Ascending aorta (tissue), 2 donors: ENCODE results near the gene PHLDA3. TPM values are rescaled to one million over a fixed set of nuclear protein-coding genes. Genes with fewer than 3 reads are reported as not detected.

Source experiments
- DNase-seq, 2 donors: peaks; one replicate each; pipeline ENCODE4 v3.0.0-alpha.2; 2019; ENCODE audit warnings: low spot score in 2 of 2
- H3K27ac ChIP-seq, 2 donors: fragments of 200-600 bp; sonication (generic); one replicate each; pipeline ENCODE4 v1.5.1; 2016 to 2017; ENCODE audit warnings: mild to moderate bottlenecking in 1 of 2
- H3K27me3 ChIP-seq: fragments of 200-600 bp; sonication (generic); one replicate; pipeline ENCODE4 v1.5.1; 2017
- H3K36me3 ChIP-seq, 2 donors: fragments of 200-600 bp; sonication (generic); one replicate each; pipeline ENCODE4 v1.5.1; 2016
- H3K4me1 ChIP-seq, 2 donors: fragments of 200-600 bp; sonication (generic); one replicate each; pipeline ENCODE4 v1.5.1; 2016 to 2017; ENCODE audit warnings: mild to moderate bottlenecking in 1 of 2
- H3K4me3 ChIP-seq, 2 donors: fragments of 200-600 bp; sonication (generic); one replicate each; pipeline ENCODE4 v1.5.1; 2016 to 2017; ENCODE audit warnings: mild to moderate bottlenecking in 1 of 2
- H3K9me3 ChIP-seq, 2 donors: fragments of 200-600 bp; sonication (generic); one replicate each; pipeline ENCODE4 v1.5.1; 2016
- intact Hi-C: fragments of 100-400 bp; cut with DNase I; formaldehyde crosslinking; loops from one replicate; pipeline ENCODE4 v1.15.1; 2023
- total RNA-seq: library from RNA; depleted of rRNA; stranded (reverse); fragments of >200 nt; gene quantifications from one replicate; pipeline ENCODE4 v1.1.0, GENCODE V29; 2016
- TF ChIP-seq, protein P1 (sequence below), 3 experiments: fragments of 200-600 bp in 2 of 3; fragments of 450-650 bp in 1 of 3; sonication (generic) in 2 of 3; IDR thresholded peaks; one replicate each; pipeline ENCODE4 v1.5.1; 2016 to 2019; ENCODE audit warnings: antibody characterized with exemption in 3 of 3, mild to moderate bottlenecking in 1 of 3, moderate library complexity in 1 of 3

PHLDA3 gene
- total RNA-seq, 1 donor from 2014 or later, result 111 TPM

DNA sequence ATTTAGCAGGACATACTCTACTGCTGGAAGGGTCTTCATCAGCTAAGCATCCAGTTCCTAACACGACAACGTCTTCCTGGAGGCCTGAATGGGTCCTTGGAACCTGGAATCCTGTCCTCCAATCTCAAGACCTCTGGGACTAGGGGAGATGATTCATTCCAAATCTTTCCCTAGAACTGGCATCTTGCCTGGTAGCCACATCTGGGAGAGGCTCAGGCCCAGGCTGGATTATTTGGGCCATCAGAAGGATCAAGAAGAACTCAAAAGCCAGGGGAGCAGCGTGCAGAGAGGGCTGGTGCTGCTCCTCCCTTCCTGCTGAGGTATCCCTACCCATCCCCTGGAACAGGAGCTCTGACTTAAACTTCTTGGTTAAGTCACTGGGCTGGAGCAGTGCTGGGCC, 2.8 kb upstream of the PHLDA3 start:
- DNase-seq, result peak in 1 of 2 donors; percentile 81
- no peaks in the 10 kb centered on the region for H3K9me3 ChIP-seq
- no peaks in the 10 kb centered on the region for H3K27me3 ChIP-seq
- H3K4me3 ChIP-seq, result no peak overlapping the region
- peak overlapping the region; percentile 19 to 56 for H3K27ac ChIP-seq
- intact Hi-C loops, result no loop called here
- H3K36me3 ChIP-seq, result no peaks in the 10 kb centered on the region
- peaks cover 0 to 12% of the 10 kb centered on the region in 2 donors for H3K4me1 ChIP-seq
- TF ChIP-seq, protein P1, sequence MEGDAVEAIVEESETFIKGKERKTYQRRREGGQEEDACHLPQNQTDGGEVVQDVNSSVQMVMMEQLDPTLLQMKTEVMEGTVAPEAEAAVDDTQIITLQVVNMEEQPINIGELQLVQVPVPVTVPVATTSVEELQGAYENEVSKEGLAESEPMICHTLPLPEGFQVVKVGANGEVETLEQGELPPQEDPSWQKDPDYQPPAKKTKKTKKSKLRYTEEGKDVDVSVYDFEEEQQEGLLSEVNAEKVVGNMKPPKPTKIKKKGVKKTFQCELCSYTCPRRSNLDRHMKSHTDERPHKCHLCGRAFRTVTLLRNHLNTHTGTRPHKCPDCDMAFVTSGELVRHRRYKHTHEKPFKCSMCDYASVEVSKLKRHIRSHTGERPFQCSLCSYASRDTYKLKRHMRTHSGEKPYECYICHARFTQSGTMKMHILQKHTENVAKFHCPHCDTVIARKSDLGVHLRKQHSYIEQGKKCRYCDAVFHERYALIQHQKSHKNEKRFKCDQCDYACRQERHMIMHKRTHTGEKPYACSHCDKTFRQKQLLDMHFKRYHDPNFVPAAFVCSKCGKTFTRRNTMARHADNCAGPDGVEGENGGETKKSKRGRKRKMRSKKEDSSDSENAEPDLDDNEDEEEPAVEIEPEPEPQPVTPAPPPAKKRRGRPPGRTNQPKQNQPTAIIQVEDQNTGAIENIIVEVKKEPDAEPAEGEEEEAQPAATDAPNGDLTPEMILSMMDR (IDR thresholded peaks at IDR 0.05), result no peak

DNA sequence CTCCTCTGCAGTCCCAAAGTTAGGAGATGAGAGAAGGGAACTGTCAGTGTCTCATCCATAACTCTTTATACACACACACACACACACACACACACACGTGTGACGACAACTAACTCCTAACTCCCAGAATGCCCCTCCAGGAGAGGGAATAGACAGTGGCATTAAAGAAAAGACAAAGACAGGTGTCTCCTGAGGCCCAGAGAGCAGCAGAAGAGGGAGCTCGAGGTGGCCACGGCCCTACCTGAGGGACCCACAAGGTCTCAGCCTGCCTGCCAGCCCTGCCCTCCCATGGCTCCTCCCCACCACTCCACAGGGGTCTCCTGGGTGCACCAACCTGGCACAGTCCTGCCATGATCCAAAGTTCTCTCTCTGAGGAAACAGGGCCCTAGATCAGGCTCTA, 1.6 kb upstream of the PHLDA3 start:
- Histone ChIP-seq H3K9me3 (no peaks in the 10 kb centered on the region), H3K36me3 (peaks cover 4 to 5% of the 10 kb centered on the region in 2 donors), H3K4me3 (no peak overlapping the region), H3K27ac (peak overlapping the region; percentile 95 to 97), H3K27me3 (no peaks in the 10 kb centered on the region), H3K4me1 (peaks cover 0 to 18% of the 10 kb centered on the region in 2 donors)
- intact Hi-C loops, result no loop called here
- TF ChIP-seq, protein P1 (IDR thresholded peaks at IDR 0.05), result no peak
- no peak for DNase-seq

DNA sequence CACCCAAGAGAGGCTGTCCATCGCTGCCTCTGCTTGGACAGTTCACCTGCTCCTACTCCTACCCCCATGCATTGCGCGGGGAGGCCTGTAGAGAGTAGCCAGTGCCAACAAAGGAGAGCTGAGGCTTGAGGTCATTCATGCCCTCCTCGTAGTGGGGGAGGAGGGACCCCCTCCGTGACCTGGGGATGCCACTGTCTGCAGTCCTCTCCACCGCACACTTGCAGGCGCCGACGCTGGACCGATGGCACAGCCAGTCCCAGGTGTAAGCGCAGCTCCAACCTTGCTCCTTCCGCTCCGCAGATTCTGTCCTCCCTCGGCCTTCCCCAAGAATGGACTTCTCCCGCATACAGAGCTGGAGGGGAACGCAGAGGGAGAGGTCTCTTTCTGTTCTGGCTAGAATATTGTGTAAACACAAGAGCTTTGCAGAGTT, 672 bp upstream of the PHLDA3 start:
- no peak for DNase-seq
- no peaks in the 10 kb centered on the region for H3K9me3 ChIP-seq
- peaks cover 13 to 14% of the 10 kb centered on the region in 2 donors for H3K36me3 ChIP-seq
- TF ChIP-seq, protein P1 (IDR thresholded peaks at IDR 0.05), result no peak
- H3K27ac ChIP-seq, result peak overlapping the region; percentile 95 to 97
- H3K27me3 ChIP-seq, result no peaks in the 10 kb centered on the region
- peak overlapping the region; percentile 90 to 91 for H3K4me3 ChIP-seq
- intact Hi-C loops, result no loop called here
- peaks cover 0 to 20% of the 10 kb centered on the region in 2 donors for H3K4me1 ChIP-seq

DNA sequence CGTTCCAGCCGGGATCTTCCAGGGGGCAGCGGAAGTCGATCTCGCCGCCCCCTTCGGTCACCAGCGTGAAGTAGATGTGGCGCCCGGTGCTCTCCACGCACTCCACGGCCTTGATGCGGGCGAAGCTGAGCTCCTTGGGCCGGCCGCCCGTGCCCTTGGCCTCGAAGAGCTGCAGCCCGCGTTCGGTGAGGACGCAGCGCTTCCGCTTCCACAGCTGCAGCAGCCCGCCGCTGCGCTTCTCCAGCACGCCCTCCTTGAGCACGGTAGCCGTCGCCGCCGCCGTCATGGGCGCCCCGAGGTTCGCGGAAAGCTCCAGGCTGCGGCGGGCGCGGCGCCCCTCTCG, 516 bp downstream of the PHLDA3 start:
- DNase-seq, result no peak
- Histone ChIP-seq H3K27ac (peak overlapping the region; percentile 95 to 97), H3K9me3 (no peaks in the 10 kb centered on the region), H3K4me3 (peak overlapping the region; percentile 90 to 91), H3K27me3 (no peaks in the 10 kb centered on the region), H3K36me3 (peaks cover 16 to 22% of the 10 kb centered on the region in 2 donors), H3K4me1 (peaks cover 0 to 21% of the 10 kb centered on the region in 2 donors)
- intact Hi-C loops, result no loop called here
- TF ChIP-seq, protein P1 (IDR thresholded peaks at IDR 0.05), result no peak

DNA sequence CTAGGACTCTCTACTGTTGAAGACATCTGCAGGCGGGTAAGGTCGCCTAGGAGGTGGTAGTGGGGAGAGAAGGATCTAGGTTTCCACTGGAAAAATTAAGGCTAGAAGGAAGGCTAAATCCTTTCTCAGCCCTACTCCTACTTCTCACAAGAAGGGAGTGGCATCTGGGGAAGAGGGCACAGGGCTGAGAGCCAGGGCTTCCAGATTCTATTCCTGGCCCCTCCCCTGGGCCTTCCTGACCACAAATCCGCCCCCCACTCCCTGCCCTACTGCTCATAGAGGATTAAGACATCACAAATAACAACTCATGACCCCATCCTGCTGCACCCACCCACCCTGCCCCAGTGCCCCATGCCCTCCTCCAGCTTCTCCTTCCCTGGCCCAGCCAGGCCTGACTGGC, 2.5 kb downstream of the PHLDA3 start:
- TF ChIP-seq, protein P1 (IDR thresholded peaks at IDR 0.05), result no peak
- H3K27me3 ChIP-seq, result no peaks in the 10 kb centered on the region
- H3K4me1 ChIP-seq, result peaks cover 14 to 41% of the 10 kb centered on the region in 2 donors
- intact Hi-C loops, result no loop called here
- no peaks in the 10 kb centered on the region for H3K9me3 ChIP-seq
- DNase-seq, result no peak
- H3K4me3 ChIP-seq, result peak overlapping the region; percentile 90 to 91
- H3K27ac ChIP-seq, result peak overlapping the region; percentile 95 to 97
- peaks cover 16 to 22% of the 10 kb centered on the region in 2 donors for H3K36me3 ChIP-seq
